GM18520 (cell line): ENCODE measurements around the gene C11orf21.
"Not testable (repeated sequence)": the region's sequence is repeated elsewhere in the genome, so short reads cannot be mapped to it uniquely, and the experiment has no call there.

ENCODE experiments used
- ATAC-seq: cut with Tn5 transposase; IDR thresholded peaks from one replicate; pipeline ENCODE4 v1.9.1; 2021; ENCODE audit not compliant: unreplicated experiment

C11orf21 gene

GRCh38 chr11:2301631-2302305 is at the start of gene C11orf21, which contains the start of gene TSPAN32:
TSS of gene C11orf21 (minus strand) at chr11:2301918. CDS start at chr11:2301808, 110 bp downstream.
TSS of gene TSPAN32 (plus strand) at chr11:2302013. CDS start at chr11:2302150, 137 bp downstream.
- ATAC-seq = no peak

- no peak for ATAC-seq
These were observed 47.3 kb upstream of the C11orf21 start for GRCh38 chr11:2348986-2349385.

GRCh38 chr11:2347308-2347830 is 45.7 kb upstream of the C11orf21 start:
- no peak for ATAC-seq

- ATAC-seq = no peak
These were observed 45.0 kb upstream of the C11orf21 start for GRCh38 chr11:2346586-2347307.

GRCh38 chr11:2346014-2346413 is 44.3 kb upstream of the C11orf21 start:
- ATAC-seq = no peak

- no peak for ATAC-seq
These were observed 43.3 kb upstream of the C11orf21 start for GRCh38 chr11:2345050-2345449.

GRCh38 chr11:2343502-2343901 is 41.8 kb upstream of the C11orf21 start:
- ATAC-seq = no peak

GRCh38 chr11:2342981-2343380 is 41.3 kb upstream of the C11orf21 start:
- no peak for ATAC-seq

GRCh38 chr11:2342557-2342956 is 40.8 kb upstream of the C11orf21 start:
- no peak for ATAC-seq

- ATAC-seq = not testable (repeated sequence)
These were observed 37.0 kb upstream of the C11orf21 start for GRCh38 chr11:2338760-2339159.

- ATAC-seq = not testable (repeated sequence)
These were observed 33.6 kb upstream of the C11orf21 start for GRCh38 chr11:2335286-2335685.

GRCh38 chr11:2333486-2334205 is 31.9 kb upstream of the C11orf21 start:
- ATAC-seq = not testable (repeated sequence)

- not testable (repeated sequence) for ATAC-seq
These were observed 30.9 kb upstream of the C11orf21 start for GRCh38 chr11:2332569-2332968.

- no peak for ATAC-seq
These were observed 29.7 kb upstream of the C11orf21 start for GRCh38 chr11:2331404-2331803.

- ATAC-seq = no peak
These were observed 29.0 kb upstream of the C11orf21 start for GRCh38 chr11:2330696-2331095.

GRCh38 chr11:2329551-2329950 is 27.8 kb upstream of the C11orf21 start:
- ATAC-seq = no peak

- ATAC-seq = no peak
These were observed 27.1 kb upstream of the C11orf21 start for GRCh38 chr11:2328656-2329354.

GRCh38 chr11:2328021-2328420 is 26.3 kb upstream of the C11orf21 start:
- no peak for ATAC-seq

- no peak for ATAC-seq
These were observed 25.3 kb upstream of the C11orf21 start for GRCh38 chr11:2327032-2327431.

GRCh38 chr11:2325719-2326118 is 24.0 kb upstream of the C11orf21 start:
- ATAC-seq = no peak

- ATAC-seq = no peak
These were observed 23.4 kb upstream of the C11orf21 start for GRCh38 chr11:2325123-2325522.
